Ovary (tissue), 3 donors: ENCODE results near the gene NLN.

Source experiments
- CTCF ChIP-seq, 3 donors: fragments of 450-650 bp in 2 of 3; fragments of 200-600 bp in 1 of 3; IDR thresholded peaks; one replicate each; pipeline versions ENCODE4 v1.5.1 to v1.8.0; 2016 to 2022; ENCODE audit warnings: antibody characterized with exemption in 3 of 3, mild to moderate bottlenecking in 1 of 3
- EP300 ChIP-seq: sonication (generic); formaldehyde crosslinking; IDR thresholded peaks from one replicate; pipeline ENCODE4 v1.6.1; 2017; ENCODE audit warnings: antibody characterized with exemption
- POLR2A ChIP-seq: fragments of 450-650 bp; IDR thresholded peaks from one replicate; pipeline ENCODE4 v1.6.1; 2017; ENCODE audit warnings: antibody characterized with exemption, mild to moderate bottlenecking, moderate library complexity
- donor health status: DM: no; HTN: no; CAD: no.

GRCh38 chr5:65803699-65804391 is 81.8 kb downstream of the NLN start:
- TF ChIP-seq CTCF (IDR thresholded peaks at IDR 0.05) (no peak), POLR2A (no peak), EP300 (no peak)
